IPS-15b (cell line): ENCODE measurements around the gene OR2M2.

Experiments used
- H3K27me3 ChIP-seq: one replicate; pipeline ENCODE4 v1.6.1; 2013; ENCODE audit warnings: low read length; ENCODE audit not compliant: control insufficient read depth, insufficient read depth
- H3K36me3 ChIP-seq: one replicate; pipeline ENCODE4 v1.6.1; 2013; ENCODE audit warnings: low read length; ENCODE audit not compliant: control insufficient read depth, insufficient read depth
- H3K4me1 ChIP-seq: one replicate; pipeline ENCODE4 v1.6.1; 2013; ENCODE audit warnings: mild to moderate bottlenecking, low read length; ENCODE audit not compliant: control insufficient read depth, insufficient read depth
- H3K4me3 ChIP-seq: one replicate; pipeline ENCODE4 v1.5.1; 2013; ENCODE audit warnings: low read depth, low read length
- H3K9ac ChIP-seq: one replicate; pipeline ENCODE4 v1.6.1; 2013; ENCODE audit warnings: low read depth, mild to moderate bottlenecking, low read length
- H3K9me3 ChIP-seq: one replicate; pipeline ENCODE4 v1.6.1; 2013; ENCODE audit warnings: mild to moderate bottlenecking, low read length; ENCODE audit not compliant: control insufficient read depth, insufficient read depth

The OR2M2 gene, protein sequence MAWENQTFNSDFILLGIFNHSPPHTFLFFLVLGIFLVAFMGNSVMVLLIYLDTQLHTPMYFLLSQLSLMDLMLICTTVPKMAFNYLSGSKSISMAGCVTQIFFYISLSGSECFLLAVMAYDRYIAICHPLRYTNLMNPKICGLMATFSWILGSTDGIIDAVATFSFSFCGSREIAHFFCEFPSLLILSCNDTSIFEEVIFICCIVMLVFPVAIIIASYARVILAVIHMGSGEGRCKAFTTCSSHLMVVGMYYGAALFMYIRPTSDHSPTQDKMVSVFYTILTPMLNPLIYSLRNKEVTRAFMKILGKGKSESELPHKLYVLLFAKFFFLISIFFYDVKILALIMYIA

DNA sequence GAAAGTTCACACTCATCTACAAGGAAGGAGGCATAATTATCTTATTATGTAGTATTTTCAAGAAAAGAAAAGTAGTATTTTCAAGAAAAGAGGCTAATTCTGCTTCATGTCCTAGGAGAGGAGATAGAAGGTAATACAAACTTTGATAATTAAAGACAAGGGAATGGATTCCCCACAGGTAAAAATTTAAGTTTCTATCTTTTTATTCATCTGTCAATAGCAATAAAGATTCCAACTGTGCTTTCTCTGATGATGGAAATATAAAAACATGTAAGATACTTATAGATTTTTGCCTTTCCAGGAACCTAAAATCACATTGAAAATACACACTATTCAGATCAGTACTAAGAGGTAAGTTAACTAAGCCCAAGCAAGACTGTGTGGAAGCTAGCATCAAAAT lies at the start of gene OR2M2:
TSS of gene OR2M2 (plus strand) at position 301 of the 400 bp plus-strand sequence. CDS start 5,165 bp downstream, outside the sequence.
- Histone ChIP-seq H3K4me1 (no peaks in the 10 kb centered on the region), H3K36me3 (no peaks in the 10 kb centered on the region), H3K9ac (no peak within 1 kb of the TSS), H3K27me3 (no peaks in the 10 kb centered on the region), H3K4me3 (no peak within 1 kb of the TSS), H3K9me3 (no peaks in the 10 kb centered on the region)

DNA sequence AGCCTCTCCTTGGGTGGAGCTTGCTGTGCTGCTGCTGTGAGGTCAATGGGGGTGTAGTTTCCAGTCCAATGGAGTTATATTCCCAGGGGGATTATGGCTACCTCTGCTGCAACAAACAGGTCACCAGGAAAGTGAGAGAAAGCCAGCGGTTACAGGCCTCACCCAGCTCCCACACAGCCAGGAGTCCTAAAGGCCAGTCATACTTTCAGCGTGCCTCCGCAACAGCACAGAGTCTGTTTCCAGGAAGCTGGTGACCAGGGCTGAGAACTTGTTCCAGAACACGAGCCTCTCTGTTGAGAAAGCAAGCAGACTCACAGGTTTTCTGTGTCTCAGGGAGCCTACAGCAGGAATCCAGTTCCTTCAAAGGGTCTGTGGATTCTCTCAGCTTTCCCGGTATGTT lies 47.0 kb upstream of the OR2M2 start:
- H3K36me3 ChIP-seq = no peaks in the 10 kb centered on the region
- H3K4me1 ChIP-seq = no peaks in the 10 kb centered on the region
- no peak overlapping the region for H3K9ac ChIP-seq
- H3K4me3 ChIP-seq = no peak overlapping the region
- H3K27me3 ChIP-seq = no peaks in the 10 kb centered on the region
- H3K9me3 ChIP-seq = peaks cover 23% of the 10 kb centered on the region

DNA sequence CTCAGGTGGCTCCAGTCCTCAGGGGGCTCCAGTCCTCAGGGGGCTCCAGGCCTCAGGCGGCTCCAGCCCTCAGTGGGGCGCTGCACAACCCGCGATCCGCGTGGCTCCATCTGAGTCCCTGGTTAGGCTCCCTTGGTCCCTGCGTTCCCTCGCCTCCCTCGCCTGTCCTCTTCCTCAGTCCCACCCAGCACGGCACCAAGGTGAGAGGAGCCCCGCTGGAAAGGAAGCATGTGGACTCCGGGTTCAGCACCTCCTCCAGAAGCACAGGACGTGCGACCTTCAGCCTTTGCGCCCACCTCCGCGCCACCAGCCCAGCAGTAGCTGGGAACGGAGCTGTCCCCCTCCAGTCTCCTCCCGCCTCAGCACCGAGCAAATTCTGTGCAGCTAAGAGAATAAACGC lies 37.8 kb upstream of the OR2M2 start:
- Histone ChIP-seq H3K36me3 (no peaks in the 10 kb centered on the region), H3K27me3 (no peaks in the 10 kb centered on the region), H3K9ac (no peak overlapping the region), H3K4me3 (no peak overlapping the region), H3K4me1 (no peaks in the 10 kb centered on the region), H3K9me3 (peaks cover 3% of the 10 kb centered on the region)

DNA sequence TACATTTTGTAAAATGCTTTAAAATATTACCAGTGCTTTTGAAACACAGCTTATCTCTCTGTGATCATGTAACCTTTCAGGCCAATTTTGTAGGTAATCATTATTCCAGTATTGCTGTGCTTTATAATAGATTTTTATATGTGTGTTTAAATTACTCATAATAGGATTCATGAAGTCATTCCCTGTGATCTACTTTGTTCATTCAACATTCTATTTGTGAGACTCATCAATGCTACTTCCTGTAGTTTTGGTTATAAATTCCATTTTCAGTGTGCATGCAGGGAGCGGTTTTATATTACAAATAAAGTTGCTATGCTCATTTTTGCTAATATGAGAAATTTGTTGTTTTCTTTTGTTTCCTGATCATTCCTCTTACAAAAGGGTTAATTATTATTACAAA lies 33.8 kb upstream of the OR2M2 start:
- Histone ChIP-seq H3K9me3 (peaks cover 19% of the 10 kb centered on the region), H3K27me3 (no peaks in the 10 kb centered on the region), H3K4me1 (no peaks in the 10 kb centered on the region), H3K36me3 (no peaks in the 10 kb centered on the region), H3K9ac (no peak overlapping the region), H3K4me3 (no peak overlapping the region)

DNA sequence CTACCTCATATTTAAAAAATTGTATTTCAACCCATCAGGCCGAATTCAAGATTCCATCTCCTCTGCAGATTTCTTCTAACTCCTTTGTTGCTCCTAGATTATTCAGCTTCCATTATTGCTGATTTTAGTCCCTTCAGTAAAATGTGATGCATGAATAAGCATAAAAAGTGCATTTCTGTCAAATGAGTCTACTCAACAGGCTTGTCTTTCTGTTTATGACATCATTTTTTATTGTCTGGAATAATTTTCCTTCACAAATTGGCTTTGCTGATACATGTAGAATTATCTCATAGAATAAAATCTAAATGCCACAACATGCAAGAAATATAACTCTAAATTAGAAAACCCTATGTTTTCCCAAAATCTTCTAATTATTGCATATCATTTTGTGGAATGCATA lies 31.3 kb upstream of the OR2M2 start:
- Histone ChIP-seq H3K36me3 (no peaks in the 10 kb centered on the region), H3K9me3 (peaks cover 19% of the 10 kb centered on the region), H3K4me1 (no peaks in the 10 kb centered on the region), H3K4me3 (no peak overlapping the region), H3K27me3 (no peaks in the 10 kb centered on the region), H3K9ac (no peak overlapping the region)

DNA sequence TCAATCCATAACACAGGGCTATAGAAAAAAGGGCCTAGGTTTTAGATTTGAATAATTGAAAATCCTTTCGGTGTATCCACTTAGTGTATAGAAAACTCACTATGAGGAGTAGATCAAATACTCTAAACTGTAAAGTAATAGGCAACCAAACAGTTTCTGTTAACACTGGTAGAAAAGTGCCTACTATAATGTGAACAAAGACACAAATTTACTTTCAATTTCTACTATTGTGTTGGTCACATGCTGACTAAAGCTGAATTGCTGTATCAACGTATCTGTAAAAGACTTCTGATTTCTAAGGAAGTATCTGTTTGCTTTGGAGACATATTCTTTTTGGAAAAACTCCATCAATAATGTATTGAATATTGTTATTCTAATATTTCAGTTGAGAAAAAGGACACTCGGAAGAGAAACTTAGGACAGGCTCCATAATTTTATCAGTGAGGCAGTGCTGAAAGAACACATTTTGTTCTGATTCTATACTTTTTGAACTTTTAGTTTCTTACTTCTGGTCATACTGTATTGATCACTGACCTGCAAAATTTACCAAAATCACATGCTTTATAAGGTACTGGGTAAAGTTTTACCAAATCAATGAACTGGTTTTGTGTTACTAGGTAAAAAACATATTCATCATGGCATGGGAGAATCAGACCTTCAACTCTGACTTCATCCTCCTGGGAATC lies 30.0 kb upstream of the OR2M2 start, which contains the start of gene OR2M5:
TSS of gene OR2M5 (plus strand) at position 636 of the 686 bp plus-strand sequence. CDS start at position 636, 0 bp downstream.
- H3K4me3 ChIP-seq = no peak within 1 kb of the TSS
- no peaks in the 10 kb centered on the region for H3K27me3 ChIP-seq
- peaks cover 19% of the 10 kb centered on the region for H3K9me3 ChIP-seq
- H3K4me1 ChIP-seq = no peaks in the 10 kb centered on the region
- no peaks in the 10 kb centered on the region for H3K36me3 ChIP-seq
- H3K9ac ChIP-seq = no peak within 1 kb of the TSS

DNA sequence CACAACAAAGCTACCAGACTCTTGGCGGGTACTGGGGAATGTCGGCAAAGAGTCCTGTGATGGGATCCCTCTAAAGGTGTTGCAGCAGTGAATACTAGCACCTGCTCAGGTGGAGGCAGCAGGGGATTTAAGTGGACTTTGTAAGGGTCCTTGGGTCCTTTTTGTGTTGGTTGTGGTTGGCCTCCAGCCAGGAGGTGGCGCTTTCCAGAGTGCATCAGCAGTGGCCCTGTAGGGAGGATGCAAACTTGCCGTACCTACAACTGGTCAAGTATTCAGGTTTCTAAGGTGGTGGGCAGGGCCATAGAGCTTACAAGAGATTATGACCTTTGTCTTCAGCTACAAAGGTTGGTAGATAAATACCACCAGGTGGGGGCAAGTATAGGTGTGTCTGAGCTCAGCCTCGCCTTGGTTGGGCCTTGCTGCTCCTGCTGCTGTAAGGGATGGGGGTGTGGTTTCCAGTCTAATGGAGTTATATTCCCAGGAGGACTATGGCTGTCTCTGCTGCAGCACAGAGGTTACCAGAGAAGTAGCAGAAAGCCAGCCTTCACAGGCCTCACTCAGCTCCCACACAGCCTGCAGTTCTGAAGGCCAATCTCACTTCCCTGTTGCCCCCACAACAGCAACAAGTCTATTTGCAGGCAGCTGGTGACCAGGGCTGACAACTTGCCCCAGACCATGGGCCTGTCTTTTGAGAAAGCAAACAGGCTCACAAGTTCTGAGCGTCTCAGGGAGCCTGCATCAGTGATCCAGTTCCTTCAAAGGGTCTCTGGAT lies 22.4 kb upstream of the OR2M2 start:
- Histone ChIP-seq H3K36me3 (no peaks in the 10 kb centered on the region), H3K4me3 (no peak overlapping the region), H3K9ac (no peak overlapping the region), H3K4me1 (no peaks in the 10 kb centered on the region), H3K9me3 (peaks cover 14% of the 10 kb centered on the region), H3K27me3 (no peaks in the 10 kb centered on the region)

DNA sequence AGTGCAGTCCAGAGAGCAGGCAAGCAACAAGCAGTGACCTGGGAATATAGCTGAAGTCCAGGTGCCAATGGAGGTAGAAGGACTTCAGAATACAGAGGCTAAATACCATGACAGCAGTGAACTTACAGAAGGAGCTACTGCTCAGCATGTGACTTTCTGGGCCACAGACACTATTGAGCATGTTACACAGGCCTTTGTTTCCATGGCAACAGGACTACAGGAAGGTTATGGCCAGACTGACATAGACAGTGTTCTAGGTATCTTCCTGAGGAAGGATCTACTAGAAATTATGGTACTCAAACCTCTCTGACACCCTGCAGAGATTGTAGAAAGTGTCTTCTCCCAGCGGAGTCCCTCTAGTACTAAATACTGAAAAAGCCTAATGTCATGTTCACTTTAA lies 18.7 kb upstream of the OR2M2 start:
- Histone ChIP-seq H3K9me3 (peaks cover 16% of the 10 kb centered on the region), H3K27me3 (no peaks in the 10 kb centered on the region), H3K4me1 (no peaks in the 10 kb centered on the region), H3K4me3 (no peak overlapping the region), H3K36me3 (no peaks in the 10 kb centered on the region), H3K9ac (no peak overlapping the region)

DNA sequence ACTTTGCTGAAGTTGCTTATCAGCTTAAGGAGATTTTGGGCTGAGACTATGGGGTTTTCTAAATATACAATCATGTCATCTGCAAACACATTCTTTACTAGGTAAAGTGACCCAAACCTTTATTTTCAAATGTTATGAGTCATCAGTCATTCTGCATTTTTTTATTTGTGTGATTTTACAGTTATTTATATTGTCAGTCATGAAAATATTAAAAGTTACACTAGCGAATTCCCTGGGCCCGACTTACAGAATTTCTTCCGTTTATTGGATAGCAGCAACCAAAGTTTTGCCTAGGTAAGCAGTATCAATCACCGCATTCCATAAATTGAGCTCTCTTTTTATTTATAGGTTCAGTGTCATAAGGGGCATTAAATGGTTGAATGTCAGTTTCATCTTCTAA lies 15.9 kb upstream of the OR2M2 start:
- Histone ChIP-seq H3K4me1 (no peaks in the 10 kb centered on the region), H3K4me3 (no peak overlapping the region), H3K9me3 (peaks cover 11% of the 10 kb centered on the region), H3K9ac (no peak overlapping the region), H3K36me3 (no peaks in the 10 kb centered on the region), H3K27me3 (no peaks in the 10 kb centered on the region)

DNA sequence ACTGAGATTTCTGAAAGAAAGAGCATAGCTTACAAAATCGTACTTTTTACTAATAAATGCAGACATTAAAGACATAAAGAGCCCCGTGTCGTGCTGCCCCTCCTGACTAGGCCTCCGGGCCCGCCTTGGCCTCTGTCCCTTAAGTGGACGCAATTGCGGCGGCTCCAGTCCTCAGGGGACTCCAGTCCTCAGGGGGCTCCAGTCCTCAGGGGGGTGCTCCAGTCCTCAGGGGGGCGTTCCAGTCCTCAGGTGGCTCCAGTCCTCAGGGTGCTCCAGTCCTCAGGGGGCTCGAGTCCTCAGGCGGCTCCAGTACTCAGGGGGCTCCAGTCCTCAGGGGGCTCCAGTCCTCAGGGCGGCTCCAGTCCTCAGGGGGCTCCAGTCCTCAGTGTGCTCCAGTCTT lies 10.6 kb upstream of the OR2M2 start:
- no peaks in the 10 kb centered on the region for H3K36me3 ChIP-seq
- H3K9ac ChIP-seq = no peak overlapping the region
- no peaks in the 10 kb centered on the region for H3K4me1 ChIP-seq
- peaks cover 11% of the 10 kb centered on the region for H3K9me3 ChIP-seq
- no peaks in the 10 kb centered on the region for H3K27me3 ChIP-seq
- no peak overlapping the region for H3K4me3 ChIP-seq

DNA sequence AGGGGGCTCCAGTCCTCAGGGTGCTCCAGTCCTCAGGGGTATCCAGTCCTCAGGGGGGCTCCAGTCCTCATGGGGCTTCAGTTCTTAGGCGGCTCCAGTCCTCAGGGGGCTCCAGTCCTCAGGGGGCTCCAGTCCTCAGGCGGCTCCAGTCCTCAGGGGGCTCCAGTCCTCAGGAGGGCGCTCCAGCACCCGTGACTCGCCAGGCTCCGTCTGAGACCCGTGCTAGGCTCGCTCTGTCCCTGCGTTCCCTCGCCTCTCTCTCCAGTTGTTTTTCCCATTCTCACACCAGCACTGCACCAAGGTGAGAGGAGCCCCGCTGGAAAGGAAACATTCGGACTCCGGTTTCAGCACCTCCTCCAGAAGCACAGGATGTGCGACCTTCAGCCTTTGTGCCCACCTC lies 9.4 kb upstream of the OR2M2 start:
- no peaks in the 10 kb centered on the region for H3K4me1 ChIP-seq
- no peak overlapping the region for H3K9ac ChIP-seq
- H3K27me3 ChIP-seq = no peaks in the 10 kb centered on the region
- peaks cover 6% of the 10 kb centered on the region for H3K9me3 ChIP-seq
- no peaks in the 10 kb centered on the region for H3K36me3 ChIP-seq
- H3K4me3 ChIP-seq = no peak overlapping the region
